ENCODE measurements around the gene CADM1. TPM values are rescaled to one million over a fixed set of nuclear protein-coding genes. Genes with fewer than 3 reads are reported as not detected.

Gene CADM1
- total and polyA plus RNA-seq, 11 donors: 11.4 to 80.2 (median 40.6) TPM

- TF ChIP-seq POLR2A (IDR thresholded peaks at IDR 0.05) (no peak), CTCF (IDR thresholded peaks at IDR 0.05) (peak in 2 of 12 donors; percentile 14 to 23)
- no peaks in the 10 kb centered on the region for H3K9me3 ChIP-seq
- peaks cover 0 to 5% (median 0%) of the 10 kb centered on the region in 12 donors for H3K4me1 ChIP-seq
- H3K27me3 ChIP-seq: no peaks in the 10 kb centered on the region
- peak overlapping the region in 10 of 12 donors; percentile 3 to 49 (median 36) for H3K4me3 ChIP-seq
- H3K27ac ChIP-seq: peak overlapping the region in 8 of 12 donors; percentile 33 to 63 (median 49)
- DNase-seq (peak in 3 of 5 donors; percentile 5 to 40 (median 37)), ATAC-seq (peak; percentile 74 to 89 (median 83))
- intact Hi-C loops (cut with DNase I): no loop called here
- 41 to 52% (median 43%) methylated on average over 16 to 18 of the region's 18 CpGs for WGBS, 4 donors
- H3K36me3 ChIP-seq: no peaks in the 10 kb centered on the region
These were observed 42.1 kb downstream of the CADM1 start for GRCh38 chr11:115462004-115462541.

GRCh38 chr11:115460512-115460911 lies 43.7 kb downstream of the CADM1 start:
- H3K9me3 ChIP-seq: no peaks in the 10 kb centered on the region
- peaks cover 0 to 5% (median 0%) of the 10 kb centered on the region in 12 donors for H3K4me1 ChIP-seq
- no peak overlapping the region for H3K4me3 ChIP-seq
- ATAC-seq: no peak
- no peaks in the 10 kb centered on the region for H3K27me3 ChIP-seq
- TF ChIP-seq POLR2A (IDR thresholded peaks at IDR 0.05) (no peak), CTCF (IDR thresholded peaks at IDR 0.05) (no peak)
- DNase-seq: no peak
- no peak overlapping the region for H3K27ac ChIP-seq
- H3K36me3 ChIP-seq: no peaks in the 10 kb centered on the region
- 92 to 100% (median 94%) methylated on average over 1 of the region's 1 CpG for WGBS, 4 donors
- intact Hi-C loops (cut with DNase I): no loop called here

- H3K4me3 ChIP-seq: no peak overlapping the region
- DNase-seq: no peak
- intact Hi-C loops (cut with DNase I): no loop called here
- no peak overlapping the region for H3K27ac ChIP-seq
- no peaks in the 10 kb centered on the region for H3K9me3 ChIP-seq
- H3K27me3 ChIP-seq: no peaks in the 10 kb centered on the region
- peaks cover 0 to 5% (median 0%) of the 10 kb centered on the region in 12 donors for H3K4me1 ChIP-seq
- no peak for ATAC-seq
- TF ChIP-seq POLR2A (IDR thresholded peaks at IDR 0.05): no peak
- TF ChIP-seq CTCF (IDR thresholded peaks at IDR 0.05): no peak
- no peaks in the 10 kb centered on the region for H3K36me3 ChIP-seq
These were observed 44.7 kb downstream of the CADM1 start for GRCh38 chr11:115459563-115459962.

- Histone ChIP-seq H3K9me3 (no peaks in the 10 kb centered on the region), H3K4me1 (peaks cover 0 to 5% (median 0%) of the 10 kb centered on the region in 12 donors), H3K36me3 (no peaks in the 10 kb centered on the region), H3K27me3 (no peaks in the 10 kb centered on the region), H3K4me3 (no peak overlapping the region), H3K27ac (no peak overlapping the region)
- intact Hi-C loops (cut with DNase I): no loop called here
- no peak for DNase-seq
- WGBS, 4 donors: 79 to 87% (median 81%) methylated on average over 4 of the region's 4 CpGs
- ATAC-seq: no peak
- TF ChIP-seq CTCF (IDR thresholded peaks at IDR 0.05): no peak
- TF ChIP-seq POLR2A (IDR thresholded peaks at IDR 0.05): no peak
These were observed 45.3 kb downstream of the CADM1 start for GRCh38 chr11:115458877-115459276.

Data from heart left ventricle (tissue), 16 donors.